Measurements from ENCODE around the gene PDE4B.

The PDE4B gene

DNA sequence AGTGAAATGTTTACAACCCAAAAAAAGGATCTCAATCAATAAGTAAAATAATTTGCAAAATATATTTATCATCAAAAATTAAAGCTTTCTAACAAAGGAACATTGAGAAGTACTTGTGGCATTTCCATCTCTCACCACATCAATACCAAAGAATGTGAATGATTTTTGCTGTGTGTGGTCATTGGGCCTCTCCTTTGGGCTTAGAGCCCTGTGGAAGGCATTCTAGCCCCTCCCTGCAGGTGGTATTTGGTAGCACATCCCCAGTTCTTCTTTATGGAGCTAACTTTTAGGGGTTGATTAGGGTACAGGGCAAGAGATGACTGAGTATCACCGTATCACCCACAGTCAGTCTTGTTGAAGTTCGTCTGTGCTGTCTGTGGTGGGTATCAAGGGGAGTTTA is 447.1 kb downstream of the PDE4B start:
- Histone ChIP-seq H3K27me3 (ENCODE audit: insufficient read depth, low read length, poor library complexity, severe bottlenecking) (no peaks in the 10 kb centered on the region), H3K9me2 (replicated peaks; ENCODE audit: low read depth, low read length) (no peaks in the 10 kb centered on the region), H3K9me3 (ENCODE audit: insufficient read depth, low read depth, low read length) (no peaks in the 10 kb centered on the region), H4K20me1 (ENCODE audit: insufficient read depth, low read length, poor library complexity, severe bottlenecking) (no peaks in the 10 kb centered on the region), H2AFZ (ENCODE audit: low read length) (no peak overlapping the region), H3K9ac (ENCODE audit: low read depth, low read length, poor library complexity, severe bottlenecking) (no peak overlapping the region), H3K79me2 (ENCODE audit: insufficient read depth, low read length) (no peaks in the 10 kb centered on the region), H3F3A (ENCODE audit: low read depth) (no peaks in the 10 kb centered on the region), H3K36me3 (ENCODE audit: insufficient read depth, low read length) (no peaks in the 10 kb centered on the region), H3K4me3 (ENCODE audit: low read length, poor library complexity, severe bottlenecking) (no peak overlapping the region), H3K4me1 (ENCODE audit: insufficient read depth, low read length, poor library complexity, severe bottlenecking) (peaks cover 13% of the 10 kb centered on the region), H3K4me2 (ENCODE audit: low read depth, low read length, poor library complexity, severe bottlenecking) (no peak overlapping the region)
- no peak for TF ChIP-seq EZH2phosphoT487 (IDR thresholded peaks at IDR 0.05; ENCODE audit: borderline replicate concordance)
- TF ChIP-seq, protein P1, sequence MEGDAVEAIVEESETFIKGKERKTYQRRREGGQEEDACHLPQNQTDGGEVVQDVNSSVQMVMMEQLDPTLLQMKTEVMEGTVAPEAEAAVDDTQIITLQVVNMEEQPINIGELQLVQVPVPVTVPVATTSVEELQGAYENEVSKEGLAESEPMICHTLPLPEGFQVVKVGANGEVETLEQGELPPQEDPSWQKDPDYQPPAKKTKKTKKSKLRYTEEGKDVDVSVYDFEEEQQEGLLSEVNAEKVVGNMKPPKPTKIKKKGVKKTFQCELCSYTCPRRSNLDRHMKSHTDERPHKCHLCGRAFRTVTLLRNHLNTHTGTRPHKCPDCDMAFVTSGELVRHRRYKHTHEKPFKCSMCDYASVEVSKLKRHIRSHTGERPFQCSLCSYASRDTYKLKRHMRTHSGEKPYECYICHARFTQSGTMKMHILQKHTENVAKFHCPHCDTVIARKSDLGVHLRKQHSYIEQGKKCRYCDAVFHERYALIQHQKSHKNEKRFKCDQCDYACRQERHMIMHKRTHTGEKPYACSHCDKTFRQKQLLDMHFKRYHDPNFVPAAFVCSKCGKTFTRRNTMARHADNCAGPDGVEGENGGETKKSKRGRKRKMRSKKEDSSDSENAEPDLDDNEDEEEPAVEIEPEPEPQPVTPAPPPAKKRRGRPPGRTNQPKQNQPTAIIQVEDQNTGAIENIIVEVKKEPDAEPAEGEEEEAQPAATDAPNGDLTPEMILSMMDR (conservative IDR thresholded peaks at IDR 0.05; ENCODE audit: low read length): peak; percentile 47

DNA sequence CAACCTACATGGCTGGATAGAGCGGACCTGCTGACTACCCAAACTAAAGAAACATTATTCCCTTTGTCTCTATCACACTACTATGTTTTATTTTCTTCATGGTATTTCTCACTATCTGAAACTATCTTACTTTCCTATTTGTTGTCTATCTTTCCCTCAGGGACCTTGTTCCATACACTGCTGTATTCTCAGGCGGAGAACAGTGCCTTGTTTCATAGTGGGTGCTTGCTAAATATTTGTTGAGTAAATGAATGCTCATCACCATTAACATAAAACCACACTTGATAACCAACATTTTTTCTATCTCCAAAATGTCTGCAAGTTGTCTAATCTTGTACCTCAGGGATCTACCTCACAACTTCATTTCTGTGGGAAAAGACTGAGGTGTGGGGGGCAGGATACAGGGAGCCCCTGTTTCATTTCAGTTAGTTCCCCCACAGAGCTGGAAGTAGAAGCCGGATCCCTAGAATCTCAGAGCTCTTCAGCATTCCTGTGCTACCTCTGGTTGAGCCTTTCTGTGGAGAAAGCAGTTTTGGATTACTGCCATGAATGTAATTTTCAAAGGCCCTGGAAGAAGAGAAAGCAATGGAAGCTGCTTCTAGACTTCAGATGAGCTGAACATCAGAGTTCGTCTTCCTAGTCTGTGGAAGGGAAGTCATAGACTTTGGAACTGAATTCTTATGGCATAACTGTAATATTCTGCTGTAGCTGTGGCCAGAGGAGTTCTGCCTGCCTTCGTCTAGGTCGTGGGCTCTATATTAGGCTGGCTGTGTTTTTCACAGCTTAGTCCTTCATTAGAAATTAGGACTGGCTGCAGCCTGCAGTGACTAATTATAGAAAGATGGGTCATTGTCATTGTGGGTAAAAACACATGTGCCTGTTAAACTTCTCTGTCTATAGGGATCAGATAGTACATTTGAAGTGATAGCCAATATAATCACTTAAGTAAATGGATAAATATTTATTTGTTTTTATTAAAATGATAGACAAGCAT is 448.1 kb downstream of the PDE4B start:
- no peak overlapping the region for H3K9ac ChIP-seq (ENCODE audit: low read depth, low read length, poor library complexity, severe bottlenecking)
- H3K4me1 ChIP-seq (ENCODE audit: insufficient read depth, low read length, poor library complexity, severe bottlenecking): peaks cover 18% of the 10 kb centered on the region
- H3K79me2 ChIP-seq (ENCODE audit: insufficient read depth, low read length): no peaks in the 10 kb centered on the region
- no peaks in the 10 kb centered on the region for H3K36me3 ChIP-seq (ENCODE audit: insufficient read depth, low read length)
- no peaks in the 10 kb centered on the region for H3K9me2 ChIP-seq (replicated peaks; ENCODE audit: low read depth, low read length)
- no peaks in the 10 kb centered on the region for H3K9me3 ChIP-seq (ENCODE audit: insufficient read depth, low read depth, low read length)
- TF ChIP-seq, protein P1 (conservative IDR thresholded peaks at IDR 0.05; ENCODE audit: low read length): no peak
- TF ChIP-seq EZH2phosphoT487 (IDR thresholded peaks at IDR 0.05; ENCODE audit: borderline replicate concordance): no peak
- no peaks in the 10 kb centered on the region for H4K20me1 ChIP-seq (ENCODE audit: insufficient read depth, low read length, poor library complexity, severe bottlenecking)
- no peaks in the 10 kb centered on the region for H3K27me3 ChIP-seq (ENCODE audit: insufficient read depth, low read length, poor library complexity, severe bottlenecking)
- no peak overlapping the region for H2AFZ ChIP-seq (ENCODE audit: low read length)
- no peaks in the 10 kb centered on the region for H3F3A ChIP-seq (ENCODE audit: low read depth)
- no peak overlapping the region for H3K4me2 ChIP-seq (ENCODE audit: low read depth, low read length, poor library complexity, severe bottlenecking)
- H3K4me3 ChIP-seq (ENCODE audit: low read length, poor library complexity, severe bottlenecking): no peak overlapping the region

DNA sequence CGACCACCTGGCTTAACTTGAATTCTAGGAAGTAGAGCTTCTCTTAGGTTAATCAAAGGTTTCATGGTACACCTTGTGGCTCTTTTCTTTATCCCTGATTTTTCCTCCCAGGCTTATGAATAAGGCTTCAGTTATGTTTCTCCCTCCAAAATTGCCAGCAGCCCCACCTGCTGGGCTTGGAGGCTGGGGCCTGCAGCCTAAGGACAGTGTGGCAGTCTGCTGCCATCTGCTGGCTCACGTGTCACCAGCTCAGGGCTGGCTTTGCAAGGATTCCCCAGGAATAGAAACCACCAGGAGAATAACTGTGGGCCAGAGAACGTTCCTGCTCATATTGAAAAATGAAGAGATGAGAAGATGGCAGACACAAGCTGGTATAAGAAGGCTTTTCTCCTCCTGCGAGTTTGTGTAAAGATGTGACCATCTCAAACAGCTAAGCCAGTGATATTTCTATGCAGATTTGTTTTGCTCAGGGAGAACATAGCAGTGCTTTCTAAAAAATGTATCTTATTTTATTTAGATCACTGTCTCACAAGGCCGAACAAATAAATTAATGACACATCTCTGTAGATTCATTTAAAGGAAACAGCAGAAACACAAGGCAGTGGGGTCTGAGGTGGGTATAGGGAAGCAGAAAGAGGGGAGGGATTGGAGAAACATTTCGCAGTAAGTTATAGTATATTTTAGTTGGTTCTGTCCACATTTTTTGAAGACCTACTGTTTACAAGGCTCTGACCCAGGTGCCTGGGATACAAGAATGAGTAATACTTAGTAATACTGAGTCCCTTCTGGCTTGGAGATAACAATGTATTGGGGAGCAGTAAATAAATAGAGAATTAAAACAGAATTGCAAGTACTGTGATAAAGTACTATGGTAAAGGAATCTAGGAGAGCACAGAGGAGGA is 450.2 kb downstream of the PDE4B start:
- H3K27me3 ChIP-seq (ENCODE audit: insufficient read depth, low read length, poor library complexity, severe bottlenecking): no peaks in the 10 kb centered on the region
- no peak overlapping the region for H3K9ac ChIP-seq (ENCODE audit: low read depth, low read length, poor library complexity, severe bottlenecking)
- no peaks in the 10 kb centered on the region for H3K9me2 ChIP-seq (replicated peaks; ENCODE audit: low read depth, low read length)
- no peak for TF ChIP-seq EZH2phosphoT487 (IDR thresholded peaks at IDR 0.05; ENCODE audit: borderline replicate concordance)
- TF ChIP-seq, protein P1 (conservative IDR thresholded peaks at IDR 0.05; ENCODE audit: low read length): peak; percentile 100
- H2AFZ ChIP-seq (ENCODE audit: low read length): no peak overlapping the region
- H4K20me1 ChIP-seq (ENCODE audit: insufficient read depth, low read length, poor library complexity, severe bottlenecking): no peaks in the 10 kb centered on the region
- no peaks in the 10 kb centered on the region for H3K36me3 ChIP-seq (ENCODE audit: insufficient read depth, low read length)
- no peaks in the 10 kb centered on the region for H3K79me2 ChIP-seq (ENCODE audit: insufficient read depth, low read length)
- H3K4me3 ChIP-seq (ENCODE audit: low read length, poor library complexity, severe bottlenecking): no peak overlapping the region
- H3K4me1 ChIP-seq (ENCODE audit: insufficient read depth, low read length, poor library complexity, severe bottlenecking): peaks cover 39% of the 10 kb centered on the region
- H3K4me2 ChIP-seq (ENCODE audit: low read depth, low read length, poor library complexity, severe bottlenecking): no peak overlapping the region
- no peaks in the 10 kb centered on the region for H3K9me3 ChIP-seq (ENCODE audit: insufficient read depth, low read depth, low read length)
- H3F3A ChIP-seq (ENCODE audit: low read depth): no peaks in the 10 kb centered on the region

All from Loucy (cell line).